Activated CD8-positive, alpha-beta T cell treated with anti-CD3 and anti-CD28 coated beads for 36 hours (primary cell): ENCODE measurements around the gene MEOX2. TPM values are rescaled to one million over a fixed set of nuclear protein-coding genes. Genes with fewer than 3 reads are reported as not detected.

ENCODE experiments used
- ATAC-seq: fragments of 200-7000 bp; cut with Tn5 transposase; one replicate; pipeline ENCODE4 v1.10.0; 2021; ENCODE audit warnings: mild to moderate bottlenecking, moderate library complexity
- CTCF ChIA-PET: fragments of 350-600 bp; sonication (Branson Sonifier 250); formaldehyde crosslinking; loops from one replicate; lab custom pipeline; 2021; ENCODE audit warnings: antibody characterized with exemption; lab: Charles Lee
- POLR2A ChIA-PET: fragments of 350-600 bp; sonication (Branson Sonifier 250); formaldehyde crosslinking; loops from one replicate; lab custom pipeline; 2021; ENCODE audit warnings: antibody characterized with exemption; lab: Charles Lee
- DNase-seq: peaks from one replicate; pipeline ENCODE4 v3.0.0-alpha.2; 2020
- H3K27ac Mint-ChIP-seq: one replicate; pipeline ENCODE4 v1.8.0; 2021; ENCODE audit warnings: mild to moderate bottlenecking, mixed read lengths
- H3K27me3 Mint-ChIP-seq: one replicate; pipeline ENCODE4 v1.8.0; 2021; ENCODE audit warnings: mixed read lengths
- H3K36me3 Mint-ChIP-seq: one replicate; pipeline ENCODE4 v1.8.0; 2021; ENCODE audit warnings: low read depth, mixed read lengths
- H3K4me1 Mint-ChIP-seq: one replicate; pipeline ENCODE4 v1.8.0; 2021; ENCODE audit warnings: low read depth, mixed read lengths
- H3K4me3 Mint-ChIP-seq: one replicate; pipeline ENCODE4 v1.8.0; 2021; ENCODE audit warnings: mild to moderate bottlenecking, moderate library complexity, mixed read lengths
- H3K9me3 Mint-ChIP-seq: one replicate; pipeline ENCODE4 v1.8.0; 2021; ENCODE audit warnings: mixed read lengths
- intact Hi-C: fragments of 100-400 bp; cut with micrococcal nuclease; formaldehyde crosslinking; loops from one replicate; pipeline ENCODE4 v1.10.0; 2022
- total RNA-seq, 2 experiments: library from RNA; stranded (reverse); gene quantifications; one replicate each; pipeline ENCODE4 v1.2.3, GENCODE V29; 2021
- TF ChIP-seq, protein P1 (sequence below): fragments of 200-600 bp; IDR thresholded peaks from one replicate; pipeline ENCODE4 v1.8.0; 2022; ENCODE audit warnings: antibody characterized with exemption, mild to moderate bottlenecking

The MEOX2 gene
- total RNA-seq, 2 experiments from 2014 or later = not detected

DNA sequence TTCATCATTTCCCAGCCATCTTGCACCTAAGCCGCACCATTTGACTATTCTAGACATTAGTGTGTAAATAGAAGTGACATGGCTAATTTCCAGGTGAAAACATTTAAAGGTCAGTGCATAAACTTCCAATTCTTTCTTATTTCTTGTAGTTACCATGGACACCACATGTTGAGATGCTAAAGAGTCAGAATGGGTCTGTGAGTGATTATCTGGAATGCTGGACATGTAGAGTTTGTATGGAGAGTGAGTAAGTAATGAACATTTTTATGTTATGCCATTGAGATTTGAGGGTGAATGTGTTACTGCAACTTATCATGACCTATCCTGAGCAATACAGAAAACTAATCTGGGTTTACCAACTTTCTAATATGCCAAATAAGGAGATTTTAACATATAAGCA lies 60.4 kb downstream of the MEOX2 start:
- POLR2A ChIA-PET = no interaction called here
- H3K27me3 Mint-ChIP-seq = no peaks in the 10 kb centered on the region
- no peak overlapping the region for H3K4me3 Mint-ChIP-seq
- H3K36me3 Mint-ChIP-seq = no peaks in the 10 kb centered on the region
- intact Hi-C loops = no loop called here
- H3K9me3 Mint-ChIP-seq = peaks cover 2% of the 10 kb centered on the region
- no peak for DNase-seq
- H3K4me1 Mint-ChIP-seq = no peaks in the 10 kb centered on the region
- H3K27ac Mint-ChIP-seq = no peak overlapping the region
- no peak for ATAC-seq
- TF ChIP-seq, protein P1, sequence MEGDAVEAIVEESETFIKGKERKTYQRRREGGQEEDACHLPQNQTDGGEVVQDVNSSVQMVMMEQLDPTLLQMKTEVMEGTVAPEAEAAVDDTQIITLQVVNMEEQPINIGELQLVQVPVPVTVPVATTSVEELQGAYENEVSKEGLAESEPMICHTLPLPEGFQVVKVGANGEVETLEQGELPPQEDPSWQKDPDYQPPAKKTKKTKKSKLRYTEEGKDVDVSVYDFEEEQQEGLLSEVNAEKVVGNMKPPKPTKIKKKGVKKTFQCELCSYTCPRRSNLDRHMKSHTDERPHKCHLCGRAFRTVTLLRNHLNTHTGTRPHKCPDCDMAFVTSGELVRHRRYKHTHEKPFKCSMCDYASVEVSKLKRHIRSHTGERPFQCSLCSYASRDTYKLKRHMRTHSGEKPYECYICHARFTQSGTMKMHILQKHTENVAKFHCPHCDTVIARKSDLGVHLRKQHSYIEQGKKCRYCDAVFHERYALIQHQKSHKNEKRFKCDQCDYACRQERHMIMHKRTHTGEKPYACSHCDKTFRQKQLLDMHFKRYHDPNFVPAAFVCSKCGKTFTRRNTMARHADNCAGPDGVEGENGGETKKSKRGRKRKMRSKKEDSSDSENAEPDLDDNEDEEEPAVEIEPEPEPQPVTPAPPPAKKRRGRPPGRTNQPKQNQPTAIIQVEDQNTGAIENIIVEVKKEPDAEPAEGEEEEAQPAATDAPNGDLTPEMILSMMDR = no peak
- CTCF ChIA-PET = no interaction called here

DNA sequence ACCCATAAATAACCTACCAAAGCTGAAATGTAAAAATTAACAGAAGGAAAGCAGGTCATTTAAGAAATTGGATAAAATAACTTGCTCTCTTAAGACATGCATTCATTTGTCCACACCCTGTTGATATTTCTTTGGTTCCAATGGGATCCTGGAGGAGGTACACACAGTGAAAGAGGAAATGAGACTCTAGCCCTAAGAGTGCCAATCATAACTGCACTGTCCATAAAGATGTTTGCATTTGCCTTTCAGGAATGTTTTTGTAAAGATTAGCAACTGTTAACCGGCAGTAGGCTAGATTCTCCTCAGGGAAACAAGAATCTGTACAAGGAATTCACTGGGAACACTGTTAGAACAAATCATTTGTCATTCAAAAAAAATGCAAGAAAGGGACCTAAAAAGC lies 61.0 kb downstream of the MEOX2 start:
- Mint-ChIP-seq H3K4me1 (no peaks in the 10 kb centered on the region), H3K4me3 (no peak overlapping the region), H3K36me3 (no peaks in the 10 kb centered on the region), H3K9me3 (peaks cover 2% of the 10 kb centered on the region), H3K27ac (no peak overlapping the region), H3K27me3 (no peaks in the 10 kb centered on the region)
- POLR2A ChIA-PET = no interaction called here
- TF ChIP-seq, protein P1 = no peak
- intact Hi-C loops = no loop called here
- CTCF ChIA-PET = no interaction called here
- no peak for ATAC-seq
- no peak for DNase-seq

DNA sequence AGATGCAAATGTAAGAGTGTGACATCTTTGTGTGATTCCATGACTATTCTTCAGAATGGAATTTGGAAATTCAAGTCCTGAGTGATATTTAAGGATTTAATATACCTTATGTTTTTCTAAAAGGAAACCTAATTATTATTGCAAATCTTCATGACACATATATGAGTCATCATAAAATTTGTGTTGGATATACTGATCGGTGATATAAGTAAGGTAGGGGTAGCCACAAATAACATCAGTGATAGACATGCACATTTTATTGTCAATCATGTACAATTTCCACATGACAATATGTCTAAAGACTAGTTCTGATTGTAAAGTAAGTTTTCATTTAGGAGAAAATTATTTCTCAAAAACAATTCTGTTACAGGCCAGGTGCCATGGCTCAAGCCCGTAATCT lies 65.0 kb downstream of the MEOX2 start:
- no peak for DNase-seq
- TF ChIP-seq, protein P1 = no peak
- intact Hi-C loops = no loop called here
- no peaks in the 10 kb centered on the region for H3K27me3 Mint-ChIP-seq
- no peak overlapping the region for H3K4me3 Mint-ChIP-seq
- ATAC-seq = no peak
- no peak overlapping the region for H3K27ac Mint-ChIP-seq
- CTCF ChIA-PET = no interaction called here
- H3K4me1 Mint-ChIP-seq = no peaks in the 10 kb centered on the region
- no peaks in the 10 kb centered on the region for H3K36me3 Mint-ChIP-seq
- POLR2A ChIA-PET = no interaction called here
- no peaks in the 10 kb centered on the region for H3K9me3 Mint-ChIP-seq

DNA sequence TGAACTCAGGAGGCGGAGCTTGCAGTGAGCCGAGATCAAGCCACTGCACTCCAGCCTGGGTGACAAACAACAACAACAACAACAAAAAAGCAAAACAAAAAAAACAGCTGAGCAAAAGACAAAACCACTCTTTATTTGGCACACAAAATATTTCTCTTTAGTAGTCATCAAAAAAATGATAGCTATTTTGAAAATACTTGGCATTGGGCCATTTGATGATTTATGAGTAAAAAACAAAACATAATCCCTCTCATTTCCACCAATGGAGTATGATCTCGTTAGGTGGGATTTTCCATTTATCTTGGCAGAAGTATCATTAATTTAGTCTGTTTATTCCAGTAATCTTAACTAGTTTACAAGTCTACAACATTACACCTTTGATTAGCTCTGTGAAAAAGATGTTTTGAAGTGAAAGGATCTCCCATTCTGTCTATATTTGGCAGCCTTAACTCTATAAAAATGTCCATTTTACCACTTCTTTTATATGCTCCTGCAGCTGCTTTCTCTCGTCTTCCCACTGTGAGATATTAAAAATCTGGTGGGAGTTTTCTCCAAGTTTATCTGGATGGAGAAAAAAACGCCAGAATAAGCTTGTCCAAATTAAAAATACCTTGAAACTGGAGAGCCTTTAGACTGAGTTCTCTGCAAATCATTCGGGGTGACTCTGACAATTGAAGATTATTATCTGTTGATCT lies 65.8 kb downstream of the MEOX2 start:
- H3K9me3 Mint-ChIP-seq = no peaks in the 10 kb centered on the region
- ChIA-PET POLR2A (interaction anchor here (0.9 kb wide), 1 partner anchor 9 kb away, joined by 3 read pairs; no protein-coding TSS in a partner anchor), CTCF (no interaction called here)

DNA sequence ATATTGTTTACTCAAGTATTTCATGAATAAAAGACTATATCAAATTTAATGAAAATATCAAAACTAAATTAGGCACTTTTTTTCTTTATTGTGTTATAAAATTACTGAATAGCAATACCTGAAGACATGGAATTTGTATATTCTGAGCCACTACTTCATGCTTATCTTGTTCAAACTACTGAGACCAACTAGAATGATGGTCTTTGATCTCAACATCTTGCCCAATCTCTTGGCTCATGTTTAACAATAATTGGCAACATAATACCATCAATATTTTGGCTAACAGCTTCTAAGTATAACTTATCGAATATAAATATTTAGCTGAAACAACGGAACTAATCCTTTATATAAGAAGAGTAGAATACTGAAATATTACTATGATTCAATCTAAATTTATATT lies 68.2 kb downstream of the MEOX2 start:
- ChIA-PET POLR2A (no interaction called here), CTCF (no interaction called here)
- no peaks in the 10 kb centered on the region for H3K4me1 Mint-ChIP-seq
- intact Hi-C loops = no loop called here
- no peak overlapping the region for H3K4me3 Mint-ChIP-seq
- DNase-seq (no peak), ATAC-seq (no peak)
- H3K9me3 Mint-ChIP-seq = no peaks in the 10 kb centered on the region
- H3K27me3 Mint-ChIP-seq = no peaks in the 10 kb centered on the region
- H3K36me3 Mint-ChIP-seq = no peaks in the 10 kb centered on the region
- TF ChIP-seq, protein P1 = no peak
- no peak overlapping the region for H3K27ac Mint-ChIP-seq

More for the DNA sequence above, 65.8 kb downstream of the MEOX2 start:
- ATAC-seq (no peak), DNase-seq (no peak)
- H3K4me1 Mint-ChIP-seq = no peaks in the 10 kb centered on the region
- H3K36me3 Mint-ChIP-seq = no peaks in the 10 kb centered on the region
- no peak overlapping the region for H3K4me3 Mint-ChIP-seq
- intact Hi-C loops = no loop called here
- no peaks in the 10 kb centered on the region for H3K27me3 Mint-ChIP-seq
- no peak overlapping the region for H3K27ac Mint-ChIP-seq
- TF ChIP-seq, protein P1 = no peak
